ENCODE results near the gene ZNF556.

Gene ZNF556

DNA sequence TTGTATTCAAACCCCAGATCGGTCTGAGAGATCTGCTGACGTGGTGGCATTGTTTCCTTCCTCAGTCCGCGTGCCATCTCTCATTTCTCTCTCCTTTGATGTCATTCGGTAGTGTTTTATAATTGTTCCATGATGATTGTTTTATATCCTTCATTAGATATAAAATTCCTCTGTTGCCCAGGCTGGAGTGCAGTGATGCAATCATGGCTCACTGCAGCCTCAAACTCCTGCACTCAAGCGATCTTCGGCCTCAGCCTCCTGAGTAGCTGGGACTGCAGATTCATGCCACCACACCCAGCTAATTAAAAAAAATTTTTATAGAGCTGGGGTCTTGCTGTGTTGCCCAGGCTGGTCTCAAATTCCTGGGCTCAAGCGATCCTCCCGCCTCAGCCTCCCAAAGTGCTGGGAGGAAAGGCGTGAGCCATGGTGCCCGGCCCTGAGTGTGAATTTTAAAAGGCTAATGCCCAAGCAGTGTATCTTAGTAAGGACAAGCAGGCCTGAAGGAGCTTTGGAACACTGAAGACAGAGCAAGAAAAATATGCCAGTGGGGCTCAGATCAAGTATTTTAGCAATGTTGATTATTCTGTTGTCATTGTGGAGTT lies 38.9 kb downstream of the ZNF556 start:
- no peak for DNase-seq (ENCODE audit: low spot score)

DNA sequence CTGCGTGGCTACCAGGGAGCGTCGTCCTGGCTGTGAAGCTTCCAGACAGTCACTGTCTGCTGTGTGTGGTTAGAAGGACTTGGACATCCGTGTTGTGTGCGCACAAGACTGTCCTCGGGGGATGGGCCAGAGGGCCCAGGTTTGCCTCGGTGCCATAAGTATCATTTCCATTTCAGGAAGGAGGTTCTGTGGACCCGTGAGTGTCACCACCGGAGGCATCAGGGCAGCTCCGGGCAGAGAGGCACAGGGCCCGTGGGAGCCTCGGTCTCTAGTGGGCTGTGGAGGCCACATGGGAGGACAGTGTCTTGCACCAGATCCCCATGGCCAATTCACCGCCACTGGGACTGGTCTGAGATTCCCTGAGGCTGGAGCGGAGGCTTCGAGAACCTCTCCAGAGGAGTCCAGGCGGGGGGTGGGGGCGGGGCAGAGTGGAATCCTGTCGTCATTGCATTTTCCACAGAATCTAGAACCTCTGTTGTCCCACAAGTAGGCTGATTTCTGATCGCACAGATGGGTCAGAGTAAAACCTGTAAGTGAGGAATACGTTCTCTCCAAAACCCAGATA lies 39.6 kb downstream of the ZNF556 start:
- DNase-seq (ENCODE audit: low spot score), result no peak

DNA sequence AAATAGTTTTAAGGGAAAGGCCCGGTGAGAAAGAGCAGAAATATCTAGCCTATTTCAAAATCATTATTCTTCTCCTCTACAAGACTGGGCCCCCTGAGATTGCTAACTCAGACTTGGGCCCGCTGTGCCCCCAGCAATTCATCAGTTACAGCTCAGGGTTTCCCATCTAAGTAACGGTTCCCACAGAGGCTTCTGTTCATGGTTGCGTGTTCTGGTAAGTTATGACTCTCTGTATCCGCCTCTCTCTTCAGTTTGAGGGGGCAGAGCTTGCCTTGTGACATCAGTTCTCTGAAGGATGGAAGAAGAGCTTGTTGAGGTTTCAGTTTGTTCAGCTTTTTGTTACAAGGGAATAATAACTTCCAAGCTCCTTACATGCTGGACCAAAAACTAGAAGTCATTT lies 45.2 kb downstream of the ZNF556 start:
- no peak for DNase-seq (ENCODE audit: low spot score)

DNA sequence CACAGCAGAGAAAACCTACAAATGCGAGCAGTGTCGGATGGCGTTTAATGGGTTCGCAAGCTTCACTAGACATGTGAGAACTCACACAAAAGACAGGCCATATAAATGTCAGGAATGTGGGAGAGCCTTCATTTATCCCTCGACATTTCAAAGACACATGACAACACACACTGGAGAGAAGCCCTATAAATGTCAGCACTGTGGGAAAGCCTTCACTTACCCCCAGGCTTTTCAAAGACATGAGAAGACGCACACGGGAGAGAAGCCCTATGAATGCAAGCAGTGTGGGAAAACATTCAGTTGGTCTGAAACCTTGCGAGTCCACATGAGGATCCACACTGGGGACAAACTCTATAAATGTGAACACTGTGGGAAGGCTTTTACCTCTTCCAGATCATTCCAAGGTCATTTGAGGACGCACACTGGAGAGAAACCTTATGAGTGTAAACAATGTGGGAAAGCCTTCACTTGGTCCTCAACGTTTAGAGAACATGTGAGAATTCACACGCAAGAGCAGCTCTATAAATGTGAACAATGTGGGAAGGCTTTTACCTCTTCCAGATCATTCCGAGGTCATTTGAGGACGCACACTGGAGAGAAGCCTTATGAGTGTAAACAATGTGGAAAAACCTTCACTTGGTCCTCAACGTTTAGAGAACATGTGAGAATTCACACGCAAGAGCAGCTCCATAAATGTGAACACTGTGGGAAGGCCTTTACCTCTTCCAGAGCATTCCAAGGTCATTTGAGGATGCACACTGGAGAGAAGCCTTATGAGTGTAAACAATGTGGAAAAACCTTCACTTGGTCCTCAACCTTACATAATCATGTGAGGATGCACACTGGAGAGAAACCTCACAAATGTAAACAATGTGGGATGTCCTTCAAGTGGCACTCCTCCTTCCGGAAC lies 50.4 kb downstream of the ZNF556 start:
- no peak for DNase-seq (ENCODE audit: low spot score)

DNA sequence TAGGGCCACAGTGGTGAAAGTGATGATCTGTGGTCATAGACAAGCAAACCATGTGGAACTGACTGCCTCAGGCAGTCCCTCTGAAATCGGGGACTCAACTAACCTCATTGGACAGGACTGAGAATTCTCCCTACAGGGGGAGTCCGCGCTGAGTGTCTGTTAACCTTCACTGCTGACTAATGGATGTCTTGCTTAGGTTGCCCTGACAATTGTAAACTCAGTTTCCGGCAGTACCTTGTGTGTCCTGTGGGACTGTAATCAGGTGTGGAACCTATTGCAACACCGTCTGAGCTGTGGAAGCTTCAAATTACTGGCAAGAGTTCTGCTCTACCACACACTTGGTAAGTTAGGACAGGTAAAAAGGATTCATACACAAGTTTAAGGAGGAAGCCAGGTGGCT lies 55.9 kb downstream of the ZNF556 start:
- no peak for DNase-seq (ENCODE audit: low spot score)

DNA sequence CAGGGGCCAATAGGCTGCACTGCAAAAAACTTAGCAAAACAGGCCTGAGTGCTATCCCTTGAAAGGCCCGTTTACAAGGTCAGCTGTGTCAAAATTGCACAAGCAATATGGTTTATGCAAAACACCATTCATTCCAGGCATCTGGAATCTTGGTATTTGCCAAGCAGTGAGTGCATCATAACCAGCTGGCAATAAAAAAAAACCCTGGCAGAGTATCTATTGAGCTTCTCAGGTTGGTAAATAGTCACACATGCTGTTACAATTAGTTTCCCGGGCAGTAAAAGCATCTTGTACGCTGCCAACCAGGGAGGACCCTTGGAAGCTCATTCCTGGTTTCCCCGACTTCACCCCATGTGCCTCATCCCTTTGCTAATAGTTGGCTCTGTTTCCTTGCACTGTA lies 56.4 kb downstream of the ZNF556 start:
- no peak for DNase-seq (ENCODE audit: low spot score)

DNA sequence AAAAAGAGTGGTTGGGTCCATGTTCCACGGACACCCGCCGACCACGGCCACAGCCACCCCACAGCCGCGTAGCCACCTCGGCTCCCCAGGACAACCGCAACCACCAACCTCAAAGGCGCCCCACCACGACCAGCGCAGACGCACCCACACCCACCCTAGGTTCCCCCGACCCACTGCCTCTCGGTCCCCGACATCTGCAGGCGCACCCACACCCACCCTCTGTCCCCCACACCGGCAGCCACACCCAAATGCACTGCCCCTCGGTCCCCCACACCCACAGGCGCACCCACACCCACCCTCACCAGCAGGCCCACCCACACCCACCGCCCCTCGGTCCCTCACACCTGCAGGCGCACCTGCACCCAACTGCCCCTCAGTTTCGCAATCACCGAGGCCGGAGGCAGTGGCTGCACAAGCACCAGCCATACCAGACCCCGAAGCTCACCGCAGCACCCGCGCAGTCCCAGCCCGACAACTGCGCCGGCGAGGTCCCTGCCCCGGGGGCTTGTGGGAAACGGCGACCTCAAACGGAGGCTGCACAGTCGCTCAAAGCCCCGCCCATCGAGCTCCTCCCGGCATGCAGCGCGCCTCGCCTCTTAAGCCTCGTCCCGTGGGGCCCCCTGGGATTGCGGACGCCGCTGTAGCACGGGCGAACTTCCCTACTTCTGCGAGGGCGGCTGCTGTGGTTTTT lies 59.4 kb downstream of the ZNF556 start:
- no peak for DNase-seq (ENCODE audit: low spot score)

DNA sequence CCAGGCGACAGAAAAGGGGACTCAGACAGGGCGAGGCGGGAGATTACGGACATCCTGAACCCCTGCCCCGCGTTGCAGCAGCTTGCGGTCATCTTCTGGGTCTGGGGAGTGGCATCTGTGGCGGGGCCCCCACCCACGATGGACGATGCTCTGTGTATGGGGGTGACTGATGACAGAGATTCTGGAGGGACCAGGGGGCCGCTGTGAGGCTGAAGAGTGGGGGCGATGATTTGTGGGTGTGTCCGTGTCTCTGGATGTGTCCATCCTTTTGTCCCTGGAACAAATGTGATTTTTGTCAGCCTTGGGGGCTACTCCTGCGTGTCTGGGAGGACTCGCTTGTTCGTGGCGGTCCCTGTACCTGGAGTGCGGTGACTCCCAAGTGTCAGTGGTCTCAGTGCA lies 59.9 kb downstream of the ZNF556 start:
- no peak for DNase-seq (ENCODE audit: low spot score)
